Keratinocyte (primary cell): ENCODE data around the gene ASB4. TPM values are rescaled to one million over a fixed set of nuclear protein-coding genes. Genes with fewer than 3 reads are reported as not detected.

Source experiments
- DNase-seq: peaks from one replicate; pipeline ENCODE4 v3.0.0-alpha.2; 2011; ENCODE audit warnings: low read depth, missing footprints, low spot score
- FAIRE-seq: peaks from 2 replicates; lab custom pipeline; 2011; peaks lifted over from hg19 to GRCh38; lab: Jason Lieb, UNC
- H2AFZ ChIP-seq: 2 replicates; pipeline ENCODE4 v1.6.0; 2012; ENCODE audit warnings: low read length, control low read depth, inconsistent platforms; ENCODE audit not compliant: control insufficient read depth
- H3K27ac ChIP-seq: 2 replicates; pipeline ENCODE4 v1.5.1; 2011; ENCODE audit warnings: low read length; ENCODE audit not compliant: control insufficient read depth, insufficient read depth
- H3K27me3 ChIP-seq: 3 replicates; pipeline ENCODE4 v1.6.0; 2011; ENCODE audit warnings: low read length; ENCODE audit not compliant: control insufficient read depth, insufficient read depth; ENCODE audit errors: extremely low read depth
- H3K36me3 ChIP-seq, 2 experiments: 2 replicates in 1 of 2; 3 replicates in 1 of 2; pipeline ENCODE4 v1.5.1; 2011; ENCODE audit warnings: low read length in 2 of 2, mild to moderate bottlenecking in 1 of 2; ENCODE audit not compliant: control insufficient read depth in 2 of 2, insufficient read depth in 2 of 2; ENCODE audit errors: extremely low read depth in 1 of 2
- H3K4me1 ChIP-seq: 3 replicates; pipeline ENCODE4 v1.5.1; 2011; ENCODE audit warnings: low read length; ENCODE audit not compliant: control insufficient read depth, insufficient read depth; ENCODE audit errors: extremely low read depth
- H3K4me2 ChIP-seq: 3 replicates; pipeline ENCODE4 v1.6.0; 2011; ENCODE audit warnings: low read depth, low read length; ENCODE audit not compliant: control insufficient read depth, insufficient read depth; ENCODE audit errors: extremely low read depth
- H3K4me3 ChIP-seq, 3 experiments: fragments of 200-600 bp in 1 of 3; sonication (generic) in 1 of 3; 2 replicates in 2 of 3; 3 replicates in 1 of 3; pipeline ENCODE4 v1.5.1; 2011 to 2016; ENCODE audit warnings: low read length in 3 of 3, mild to moderate bottlenecking in 3 of 3, control low read depth in 2 of 3, inconsistent platforms in 1 of 3, low read depth in 1 of 3, mixed read lengths in 1 of 3, mixed run types in 1 of 3, moderate library complexity in 1 of 3; ENCODE audit not compliant: control insufficient read depth in 2 of 3, insufficient read depth in 2 of 3; ENCODE audit errors: extremely low read depth in 1 of 3
- H3K79me2 ChIP-seq: 2 replicates; pipeline ENCODE4 v1.6.0; 2012; ENCODE audit warnings: low read length; ENCODE audit not compliant: control insufficient read depth, insufficient read depth
- H3K9ac ChIP-seq: 3 replicates; pipeline ENCODE4 v1.6.0; 2011; ENCODE audit warnings: low read length; ENCODE audit not compliant: control insufficient read depth, insufficient read depth; ENCODE audit errors: extremely low read depth
- H3K9me1 ChIP-seq: 3 replicates; pipeline ENCODE4 v1.6.0; 2011; ENCODE audit warnings: low read length; ENCODE audit not compliant: control insufficient read depth, insufficient read depth; ENCODE audit errors: extremely low read depth
- H3K9me3 ChIP-seq: 2 replicates; pipeline ENCODE4 v1.5.1; 2012; ENCODE audit warnings: low read depth, low read length; ENCODE audit not compliant: control insufficient read depth
- H4K20me1 ChIP-seq: 3 replicates; pipeline ENCODE4 v1.6.0; 2011; ENCODE audit warnings: low read length; ENCODE audit not compliant: control insufficient read depth, insufficient read depth; ENCODE audit errors: extremely low read depth
- EZH2 ChIP-seq: IDR thresholded peaks from one replicate; pipeline ENCODE4 v1.6.1; 2012; ENCODE audit warnings: inconsistent platforms, mild to moderate bottlenecking, low read length, moderate library complexity
- dilution Hi-C: fragments of 300-500 bp; cut with MboI; formaldehyde crosslinking; loops from one replicate; pipeline ENCODE4 v1.7.0; 2020; ENCODE audit warnings: low sequenced_read_pairs; ENCODE audit not compliant: extremely low pct_ligation_motif_present
- polyA plus RNA-seq, 5 experiments: library from polyadenylated mRNA; depleted of rRNA in 3 of 5; stranded (reverse) in 3 of 5; stranded (forward) in 1 of 5; unstranded in 1 of 5; fragments of >200 nt; gene quantifications; 1 replicate in 1 of 5; 2 replicates in 3 of 5; 3 replicates in 1 of 5; pipeline versions ENCODE4 v1.2.1 to v1.2.3, GENCODE V29; 2011 to 2012; ENCODE audit warnings: missing spikeins in 2 of 5, low read depth in 1 of 5, low replicate concordance in 1 of 5
- TF ChIP-seq, protein P1 (sequence below), 3 experiments: IDR thresholded peaks in 1 of 3; conservative IDR thresholded peaks in 1 of 3; optimal IDR thresholded peaks in 1 of 3; 2 replicates in 2 of 3; 3 replicates in 1 of 3; pipeline versions ENCODE3 to v1.5.1; 2011; ENCODE audit warnings: low read length in 3 of 3, mild to moderate bottlenecking in 3 of 3, moderate library complexity in 2 of 3, control low read depth in 1 of 3, inconsistent platforms in 1 of 3; ENCODE audit not compliant: insufficient read depth in 2 of 3; ENCODE audit errors: extremely low read depth in 1 of 3

Gene ASB4
- polyA plus RNA-seq, 1 donor (not counting 4 experiments of a cell fraction or from before 2014, with no cell fraction given) = not detected

DNA sequence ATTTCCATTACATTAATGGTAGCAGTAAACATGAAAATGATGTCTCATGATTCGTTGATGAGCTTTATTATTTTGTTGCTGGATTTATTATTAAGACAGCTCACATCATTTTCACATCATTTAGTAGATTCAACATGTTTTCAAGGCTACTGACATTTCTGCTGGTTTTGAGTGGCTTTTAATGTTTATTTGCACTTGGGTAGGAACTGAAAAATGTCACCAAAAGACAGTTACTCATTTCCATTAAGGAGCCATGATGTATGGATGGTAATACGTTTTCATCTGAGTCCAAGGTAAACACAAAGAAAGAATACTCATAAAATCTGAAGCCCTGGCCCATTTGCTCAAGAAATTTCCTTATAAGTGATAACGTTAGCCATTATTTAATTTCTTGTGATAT lies 95.7 kb downstream of the ASB4 start:
- Histone ChIP-seq H3K4me1 (no peaks in the 10 kb centered on the region), H3K4me3 (no peak overlapping the region), H3K9me1 (no peaks in the 10 kb centered on the region), H3K79me2 (no peaks in the 10 kb centered on the region), H3K27me3 (no peaks in the 10 kb centered on the region), H4K20me1 (no peaks in the 10 kb centered on the region), H3K9me3 (no peaks in the 10 kb centered on the region), H3K27ac (no peak overlapping the region), H3K36me3 (no peaks in the 10 kb centered on the region), H3K9ac (no peak overlapping the region), H3K4me2 (no peak overlapping the region), H2AFZ (no peak overlapping the region)
- DNase-seq (no peak), FAIRE-seq (no peak)
- TF ChIP-seq, protein P1, sequence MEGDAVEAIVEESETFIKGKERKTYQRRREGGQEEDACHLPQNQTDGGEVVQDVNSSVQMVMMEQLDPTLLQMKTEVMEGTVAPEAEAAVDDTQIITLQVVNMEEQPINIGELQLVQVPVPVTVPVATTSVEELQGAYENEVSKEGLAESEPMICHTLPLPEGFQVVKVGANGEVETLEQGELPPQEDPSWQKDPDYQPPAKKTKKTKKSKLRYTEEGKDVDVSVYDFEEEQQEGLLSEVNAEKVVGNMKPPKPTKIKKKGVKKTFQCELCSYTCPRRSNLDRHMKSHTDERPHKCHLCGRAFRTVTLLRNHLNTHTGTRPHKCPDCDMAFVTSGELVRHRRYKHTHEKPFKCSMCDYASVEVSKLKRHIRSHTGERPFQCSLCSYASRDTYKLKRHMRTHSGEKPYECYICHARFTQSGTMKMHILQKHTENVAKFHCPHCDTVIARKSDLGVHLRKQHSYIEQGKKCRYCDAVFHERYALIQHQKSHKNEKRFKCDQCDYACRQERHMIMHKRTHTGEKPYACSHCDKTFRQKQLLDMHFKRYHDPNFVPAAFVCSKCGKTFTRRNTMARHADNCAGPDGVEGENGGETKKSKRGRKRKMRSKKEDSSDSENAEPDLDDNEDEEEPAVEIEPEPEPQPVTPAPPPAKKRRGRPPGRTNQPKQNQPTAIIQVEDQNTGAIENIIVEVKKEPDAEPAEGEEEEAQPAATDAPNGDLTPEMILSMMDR (optimal IDR thresholded peaks at IDR 0.05 in 1 of 3, IDR thresholded peaks at IDR 0.05 in 1 of 3, conservative IDR thresholded peaks at IDR 0.05 in 1 of 3; ENCODE audit: extremely low read depth in 1 of 3, insufficient read depth in 2 of 3, low read length in 3 of 3) = no peak
- no peak for TF ChIP-seq EZH2
- dilution Hi-C loops = no loop called here

DNA sequence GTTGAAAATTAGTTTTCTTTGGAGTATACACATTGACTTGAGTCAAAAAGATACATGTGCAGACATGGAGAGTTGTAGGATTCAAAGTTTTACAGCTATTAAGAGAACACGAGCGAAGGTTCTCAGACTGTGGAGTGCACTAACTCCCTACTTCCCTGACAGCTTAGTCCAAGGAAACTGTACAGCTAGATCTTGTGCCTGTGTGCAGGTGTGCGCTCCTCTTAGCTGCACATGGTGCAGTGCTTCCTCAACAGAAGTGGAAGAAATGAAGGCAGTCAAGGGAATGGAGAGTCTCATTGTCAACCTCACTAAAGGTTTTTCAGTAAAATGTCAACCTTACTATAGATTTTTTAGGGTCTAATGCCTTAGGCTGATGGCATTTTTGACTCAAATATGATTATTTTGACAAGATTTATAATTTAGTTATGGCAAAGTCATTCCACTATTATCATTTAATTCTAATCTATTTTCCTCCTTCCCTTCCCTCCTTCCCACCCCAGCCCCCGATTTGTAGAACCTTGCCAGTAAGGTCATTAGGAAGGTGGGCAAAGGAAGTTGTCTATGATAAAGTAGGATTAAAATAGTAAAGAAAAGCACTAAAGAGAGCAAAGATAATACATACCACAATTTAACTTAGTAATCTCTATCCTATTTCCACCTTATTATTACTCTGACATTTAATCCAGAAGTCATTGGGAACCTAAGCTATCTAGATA lies 97.0 kb downstream of the ASB4 start:
- dilution Hi-C loops = no loop called here
- H3K9me1 ChIP-seq = no peaks in the 10 kb centered on the region
- H4K20me1 ChIP-seq = no peaks in the 10 kb centered on the region
- H3K4me2 ChIP-seq = no peak overlapping the region
- no peaks in the 10 kb centered on the region for H3K27me3 ChIP-seq
- no peaks in the 10 kb centered on the region for H3K36me3 ChIP-seq
- DNase-seq = no peak
- no peak overlapping the region for H3K9ac ChIP-seq
- H3K9me3 ChIP-seq = no peaks in the 10 kb centered on the region
- no peaks in the 10 kb centered on the region for H3K79me2 ChIP-seq
- no peak overlapping the region for H3K27ac ChIP-seq
- no peaks in the 10 kb centered on the region for H3K4me1 ChIP-seq
- H2AFZ ChIP-seq = no peak overlapping the region
- FAIRE-seq = no peak
- TF ChIP-seq, protein P1 (optimal IDR thresholded peaks at IDR 0.05 in 1 of 3, IDR thresholded peaks at IDR 0.05 in 1 of 3, conservative IDR thresholded peaks at IDR 0.05 in 1 of 3; ENCODE audit: extremely low read depth in 1 of 3, insufficient read depth in 2 of 3, low read length in 3 of 3) = no peak
- no peak for TF ChIP-seq EZH2
- H3K4me3 ChIP-seq = no peak overlapping the region
